ENCODE measurements around the gene COL18A1. TPM values are rescaled to one million over a fixed set of nuclear protein-coding genes. Genes with fewer than 3 reads are reported as not detected.

COL18A1 gene
- total and polyA plus RNA-seq, 9 of the 15 experiments (the other 6 are each of a cell fraction or from before 2014, with no cell fraction given), result 0.14 to 16.4 (median 2.0) TPM

DNA sequence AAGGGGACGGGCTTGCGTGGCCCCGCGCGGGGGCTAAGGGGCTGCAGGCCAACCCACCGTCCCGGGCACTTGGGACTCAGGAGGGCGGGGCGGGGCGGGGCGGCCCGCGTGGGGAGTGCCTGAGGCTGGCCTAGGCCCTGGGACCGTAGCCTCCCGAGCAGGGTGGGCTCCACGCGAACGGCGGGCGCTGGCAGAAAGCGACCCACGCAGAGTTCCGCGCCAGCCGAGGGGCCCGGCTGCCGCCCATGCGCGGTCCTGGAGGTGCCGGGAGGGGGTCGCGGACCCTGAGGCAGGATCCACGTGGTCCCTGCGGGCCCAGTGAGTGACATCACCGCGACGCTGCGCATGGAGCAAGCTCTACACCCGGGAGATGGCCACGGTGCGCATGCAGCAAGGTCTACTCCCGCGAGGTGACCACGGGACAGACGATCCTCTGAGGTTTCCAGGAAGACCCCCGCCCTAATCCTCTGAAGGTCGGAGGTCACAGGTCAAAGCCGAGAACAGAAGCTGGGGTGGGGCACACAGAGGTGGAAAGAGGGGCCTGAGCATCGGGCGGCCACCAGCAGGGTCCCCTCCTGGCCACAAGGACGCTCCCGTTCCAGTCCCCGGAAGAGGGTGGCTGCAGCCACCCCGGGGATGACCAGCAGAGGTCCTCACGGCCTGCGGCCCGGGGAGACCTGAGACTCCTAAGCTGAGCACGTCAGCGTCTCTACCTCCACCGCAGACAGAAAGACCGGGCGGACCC is 150.8 kb downstream of the COL18A1 start (continued):
- TF ChIP-seq ZZZ3 (IDR thresholded peaks at IDR 0.05) (no peak), HEY1 (CRISPR knock-in tag; IDR thresholded peaks at IDR 0.05; ENCODE audit: borderline replicate concordance) (no peak), NFIX (CRISPR knock-in tag; IDR thresholded peaks at IDR 0.05; ENCODE audit: low read depth) (no peak), CBFA2T2 (conservative IDR thresholded peaks at IDR 0.05) (no peak), SMARCB1 (IDR thresholded peaks at IDR 0.05; ENCODE audit: insufficient read length, low read depth) (no peak), ILK (tag; IDR thresholded peaks at IDR 0.05; ENCODE audit: borderline replicate concordance, low read depth) (no peak), JUN (IDR thresholded peaks at IDR 0.05; ENCODE audit: borderline replicate concordance, low read depth, low read length) (0 out of 2 replicates have a peak, but pooled peaks have one; percentile 34), JUN (CRISPR knock-in tag; IDR thresholded peaks at IDR 0.05; ENCODE audit: borderline replicate concordance) (peak; percentile 90; the same call in 1 of the 2 replicates), ZNF23 (CRISPR knock-in tag; IDR thresholded peaks at IDR 0.05) (no peak), SOX6 (IDR thresholded peaks at IDR 0.05) (peak; percentile 34; the same call in 1 of the 2 replicates), HNRNPK (IDR thresholded peaks at IDR 0.05; ENCODE audit: low read depth, low read length, poor library complexity, severe bottlenecking) (peak; percentile 72), L3MBTL2 (IDR thresholded peaks at IDR 0.05) (peak; percentile 96), ZFP30 (CRISPR knock-in tag; IDR thresholded peaks at IDR 0.05; ENCODE audit: borderline replicate concordance) (no peak), NEUROD1 (IDR thresholded peaks at IDR 0.05; ENCODE audit: borderline replicate concordance, low read depth, low read length, partially characterized antibody) (no peak), ZNF766 (CRISPR knock-in tag; conservative IDR thresholded peaks at IDR 0.05) (no peak), PTBP1 (IDR thresholded peaks at IDR 0.05; ENCODE audit: low read depth, low read length) (no peak), KLF10 (CRISPR knock-in tag; IDR thresholded peaks at IDR 0.05) (no peak), EP400 (IDR thresholded peaks at IDR 0.05) (peak; percentile 93), MCM3 (IDR thresholded peaks at IDR 0.05) (no peak), SMARCA4 (IDR thresholded peaks at IDR 0.05) (no peak)
- TF ChIP-seq, protein P1, sequence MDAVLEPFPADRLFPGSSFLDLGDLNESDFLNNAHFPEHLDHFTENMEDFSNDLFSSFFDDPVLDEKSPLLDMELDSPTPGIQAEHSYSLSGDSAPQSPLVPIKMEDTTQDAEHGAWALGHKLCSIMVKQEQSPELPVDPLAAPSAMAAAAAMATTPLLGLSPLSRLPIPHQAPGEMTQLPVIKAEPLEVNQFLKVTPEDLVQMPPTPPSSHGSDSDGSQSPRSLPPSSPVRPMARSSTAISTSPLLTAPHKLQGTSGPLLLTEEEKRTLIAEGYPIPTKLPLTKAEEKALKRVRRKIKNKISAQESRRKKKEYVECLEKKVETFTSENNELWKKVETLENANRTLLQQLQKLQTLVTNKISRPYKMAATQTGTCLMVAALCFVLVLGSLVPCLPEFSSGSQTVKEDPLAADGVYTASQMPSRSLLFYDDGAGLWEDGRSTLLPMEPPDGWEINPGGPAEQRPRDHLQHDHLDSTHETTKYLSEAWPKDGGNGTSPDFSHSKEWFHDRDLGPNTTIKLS (IDR thresholded peaks at IDR 0.05; ENCODE audit: borderline replicate concordance, low read depth), result peak; percentile 63; the same call in 1 of the 2 replicates
- TF ChIP-seq, protein P2, sequence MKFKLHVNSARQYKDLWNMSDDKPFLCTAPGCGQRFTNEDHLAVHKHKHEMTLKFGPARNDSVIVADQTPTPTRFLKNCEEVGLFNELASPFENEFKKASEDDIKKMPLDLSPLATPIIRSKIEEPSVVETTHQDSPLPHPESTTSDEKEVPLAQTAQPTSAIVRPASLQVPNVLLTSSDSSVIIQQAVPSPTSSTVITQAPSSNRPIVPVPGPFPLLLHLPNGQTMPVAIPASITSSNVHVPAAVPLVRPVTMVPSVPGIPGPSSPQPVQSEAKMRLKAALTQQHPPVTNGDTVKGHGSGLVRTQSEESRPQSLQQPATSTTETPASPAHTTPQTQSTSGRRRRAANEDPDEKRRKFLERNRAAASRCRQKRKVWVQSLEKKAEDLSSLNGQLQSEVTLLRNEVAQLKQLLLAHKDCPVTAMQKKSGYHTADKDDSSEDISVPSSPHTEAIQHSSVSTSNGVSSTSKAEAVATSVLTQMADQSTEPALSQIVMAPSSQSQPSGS (CRISPR knock-in tag; IDR thresholded peaks at IDR 0.05), result peak; percentile 87; the same call in 1 of the 2 replicates
- TF ChIP-seq, protein P3, sequence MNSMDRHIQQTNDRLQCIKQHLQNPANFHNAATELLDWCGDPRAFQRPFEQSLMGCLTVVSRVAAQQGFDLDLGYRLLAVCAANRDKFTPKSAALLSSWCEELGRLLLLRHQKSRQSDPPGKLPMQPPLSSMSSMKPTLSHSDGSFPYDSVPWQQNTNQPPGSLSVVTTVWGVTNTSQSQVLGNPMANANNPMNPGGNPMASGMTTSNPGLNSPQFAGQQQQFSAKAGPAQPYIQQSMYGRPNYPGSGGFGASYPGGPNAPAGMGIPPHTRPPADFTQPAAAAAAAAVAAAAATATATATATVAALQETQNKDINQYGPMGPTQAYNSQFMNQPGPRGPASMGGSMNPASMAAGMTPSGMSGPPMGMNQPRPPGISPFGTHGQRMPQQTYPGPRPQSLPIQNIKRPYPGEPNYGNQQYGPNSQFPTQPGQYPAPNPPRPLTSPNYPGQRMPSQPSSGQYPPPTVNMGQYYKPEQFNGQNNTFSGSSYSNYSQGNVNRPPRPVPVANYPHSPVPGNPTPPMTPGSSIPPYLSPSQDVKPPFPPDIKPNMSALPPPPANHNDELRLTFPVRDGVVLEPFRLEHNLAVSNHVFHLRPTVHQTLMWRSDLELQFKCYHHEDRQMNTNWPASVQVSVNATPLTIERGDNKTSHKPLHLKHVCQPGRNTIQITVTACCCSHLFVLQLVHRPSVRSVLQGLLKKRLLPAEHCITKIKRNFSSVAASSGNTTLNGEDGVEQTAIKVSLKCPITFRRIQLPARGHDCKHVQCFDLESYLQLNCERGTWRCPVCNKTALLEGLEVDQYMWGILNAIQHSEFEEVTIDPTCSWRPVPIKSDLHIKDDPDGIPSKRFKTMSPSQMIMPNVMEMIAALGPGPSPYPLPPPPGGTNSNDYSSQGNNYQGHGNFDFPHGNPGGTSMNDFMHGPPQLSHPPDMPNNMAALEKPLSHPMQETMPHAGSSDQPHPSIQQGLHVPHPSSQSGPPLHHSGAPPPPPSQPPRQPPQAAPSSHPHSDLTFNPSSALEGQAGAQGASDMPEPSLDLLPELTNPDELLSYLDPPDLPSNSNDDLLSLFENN (IDR thresholded peaks at IDR 0.05; ENCODE audit: low read depth in 2 of 2, low read length in 2 of 2), result no peak
